Stimulated activated CD4-positive, alpha-beta T cell treated with anti-CD3 and anti-CD28 coated beads, Interleukin-15, amount 100 ng/mL, for 1 hour (primary cell): ENCODE results near the gene SMCO1.
"Not testable (repeated sequence)": the region's sequence is repeated elsewhere in the genome, so short reads cannot be mapped to it uniquely, and the experiment has no call there.

Experiments used
- DNase-seq, 2 donors: peaks; one replicate each; pipeline ENCODE4 v3.0.0-alpha.2; 2020; ENCODE audit warnings: low read depth in 1 of 2, low spot score in 1 of 2

SMCO1 gene

GRCh38 chr3:196514913-196515621 lies at the start of gene SMCO1:
SMCO1 (minus strand) TSS chr3:196515346; CDS start chr3:196515209, 137 bp downstream.
- no peak for DNase-seq

- peak in 1 of 2 donors; percentile 7 for DNase-seq
Measured at GRCh38 chr3:196563721-196564225, 48.6 kb upstream of the SMCO1 start.

GRCh38 chr3:196559826-196560225 lies 44.7 kb upstream of the SMCO1 start:
- DNase-seq, result no peak

GRCh38 chr3:196558476-196558875 lies 43.3 kb upstream of the SMCO1 start:
- DNase-seq, result no peak

- DNase-seq, result no peak
Measured at GRCh38 chr3:196557236-196557635, 42.1 kb upstream of the SMCO1 start.

- no peak for DNase-seq
Measured at GRCh38 chr3:196555295-196555694, 40.1 kb upstream of the SMCO1 start.

GRCh38 chr3:196554205-196554604 lies 39.1 kb upstream of the SMCO1 start:
- DNase-seq, result no peak

GRCh38 chr3:196553551-196553950 lies 38.4 kb upstream of the SMCO1 start:
- DNase-seq, result no peak

- DNase-seq, result no peak
Measured at GRCh38 chr3:196552253-196552652, 37.1 kb upstream of the SMCO1 start.

GRCh38 chr3:196550172-196550571 lies 35.0 kb upstream of the SMCO1 start:
- DNase-seq, result not testable (repeated sequence)

- DNase-seq, result not testable (repeated sequence)
Measured at GRCh38 chr3:196549312-196549711, 34.2 kb upstream of the SMCO1 start.

- no peak for DNase-seq
Measured at GRCh38 chr3:196547067-196547466, 31.9 kb upstream of the SMCO1 start.

GRCh38 chr3:196546537-196546936 lies 31.4 kb upstream of the SMCO1 start:
- no peak for DNase-seq

GRCh38 chr3:196544491-196544992 lies 29.4 kb upstream of the SMCO1 start:
- DNase-seq, result no peak

GRCh38 chr3:196541684-196542445 lies 26.7 kb upstream of the SMCO1 start:
- DNase-seq, result no peak

GRCh38 chr3:196537319-196537984 lies 22.3 kb upstream of the SMCO1 start:
- peak; percentile 29 to 40 for DNase-seq

- DNase-seq, result no peak
Measured at GRCh38 chr3:196533260-196533681, 18.1 kb upstream of the SMCO1 start.

GRCh38 chr3:196531418-196531817 lies 16.3 kb upstream of the SMCO1 start:
- DNase-seq, result no peak

GRCh38 chr3:196528639-196529233 lies 13.6 kb upstream of the SMCO1 start:
- peak; percentile 68 to 88 for DNase-seq

GRCh38 chr3:196525141-196525540 lies 10.0 kb upstream of the SMCO1 start:
- DNase-seq, result no peak

GRCh38 chr3:196524527-196524926 lies 9.4 kb upstream of the SMCO1 start:
- no peak for DNase-seq
